Bronchial epithelial cell (primary cell): ENCODE data around the gene PCDHGC4. TPM values are rescaled to one million over a fixed set of nuclear protein-coding genes. Genes with fewer than 3 reads are reported as not detected.

Source experiments
- DNase-seq: peaks from one replicate; pipeline ENCODE4 v3.0.0-alpha.2; 2010; ENCODE audit warnings: low read depth
- FAIRE-seq: peaks from 2 replicates; lab custom pipeline; 2011; peaks lifted over from hg19 to GRCh38; lab: Jason Lieb, UNC
- H3K27me3 ChIP-seq: 2 replicates; pipeline ENCODE4 v1.5.1; 2011; ENCODE audit warnings: low read length; ENCODE audit not compliant: control insufficient read depth, insufficient read depth
- H3K36me3 ChIP-seq: 2 replicates; pipeline ENCODE4 v1.5.1; 2011; ENCODE audit warnings: low read length; ENCODE audit not compliant: control insufficient read depth, insufficient read depth
- H3K4me3 ChIP-seq: 2 replicates; pipeline ENCODE4 v1.5.1; 2011; ENCODE audit warnings: mild to moderate bottlenecking, low read depth, low read length, control low read depth
- total RNA-seq: library from RNA; depleted of rRNA; stranded (reverse); fragments of >200 nt; gene quantifications from 2 replicates; pipeline ENCODE4 v1.2.1, GENCODE V29; 2014
- TF ChIP-seq, protein P1 (sequence below): IDR thresholded peaks from 2 replicates; pipeline ENCODE4 v1.5.1; 2011; ENCODE audit warnings: mild to moderate bottlenecking, moderate library complexity, low read length, control low read depth, inconsistent platforms; ENCODE audit not compliant: insufficient read depth, severe bottlenecking

Gene PCDHGC4
- total RNA-seq, 1 donor from 2014 or later: 0.53 TPM

DNA sequence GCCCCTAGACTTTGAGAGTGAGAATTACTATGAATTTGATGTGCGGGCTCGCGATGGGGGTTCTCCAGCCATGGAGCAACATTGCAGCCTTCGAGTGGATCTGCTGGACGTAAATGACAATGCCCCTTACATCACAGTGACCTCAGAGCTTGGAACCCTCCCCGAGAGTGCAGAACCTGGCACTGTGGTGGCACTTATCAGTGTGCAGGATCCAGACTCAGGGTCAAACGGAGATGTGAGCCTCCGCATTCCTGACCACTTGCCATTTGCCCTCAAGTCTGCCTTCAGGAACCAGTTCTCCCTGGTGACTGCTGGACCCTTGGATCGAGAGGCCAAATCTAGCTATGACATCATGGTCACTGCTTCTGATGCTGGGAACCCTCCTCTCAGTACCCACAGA lies 1.3 kb downstream of the PCDHGC4 start:
- Histone ChIP-seq H3K36me3 (peaks cover 5% of the 10 kb centered on the region), H3K4me3 (no peak overlapping the region), H3K27me3 (peaks cover 3% of the 10 kb centered on the region)
- DNase-seq (no peak), FAIRE-seq (peak; percentile 90)
- TF ChIP-seq, protein P1, sequence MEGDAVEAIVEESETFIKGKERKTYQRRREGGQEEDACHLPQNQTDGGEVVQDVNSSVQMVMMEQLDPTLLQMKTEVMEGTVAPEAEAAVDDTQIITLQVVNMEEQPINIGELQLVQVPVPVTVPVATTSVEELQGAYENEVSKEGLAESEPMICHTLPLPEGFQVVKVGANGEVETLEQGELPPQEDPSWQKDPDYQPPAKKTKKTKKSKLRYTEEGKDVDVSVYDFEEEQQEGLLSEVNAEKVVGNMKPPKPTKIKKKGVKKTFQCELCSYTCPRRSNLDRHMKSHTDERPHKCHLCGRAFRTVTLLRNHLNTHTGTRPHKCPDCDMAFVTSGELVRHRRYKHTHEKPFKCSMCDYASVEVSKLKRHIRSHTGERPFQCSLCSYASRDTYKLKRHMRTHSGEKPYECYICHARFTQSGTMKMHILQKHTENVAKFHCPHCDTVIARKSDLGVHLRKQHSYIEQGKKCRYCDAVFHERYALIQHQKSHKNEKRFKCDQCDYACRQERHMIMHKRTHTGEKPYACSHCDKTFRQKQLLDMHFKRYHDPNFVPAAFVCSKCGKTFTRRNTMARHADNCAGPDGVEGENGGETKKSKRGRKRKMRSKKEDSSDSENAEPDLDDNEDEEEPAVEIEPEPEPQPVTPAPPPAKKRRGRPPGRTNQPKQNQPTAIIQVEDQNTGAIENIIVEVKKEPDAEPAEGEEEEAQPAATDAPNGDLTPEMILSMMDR: no peak

DNA sequence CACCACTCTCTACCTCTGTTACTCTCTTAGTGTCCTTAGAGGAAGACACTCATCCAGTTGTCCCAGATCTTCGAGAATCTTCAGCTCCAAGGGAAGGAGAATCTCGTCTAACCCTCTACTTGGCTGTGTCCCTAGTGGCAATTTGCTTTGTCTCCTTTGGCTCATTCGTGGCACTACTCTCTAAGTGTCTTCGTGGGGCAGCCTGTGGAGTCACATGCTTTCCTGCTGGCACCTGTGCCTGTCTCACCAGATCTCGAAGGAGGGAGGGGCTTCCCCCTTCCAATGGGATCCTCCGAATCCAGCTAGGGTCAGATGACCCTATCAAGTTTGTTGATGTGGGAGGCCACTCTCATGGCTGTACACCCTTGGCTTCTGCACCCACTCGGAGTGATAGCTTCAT lies 2.3 kb downstream of the PCDHGC4 start:
- TF ChIP-seq, protein P1: no peak
- FAIRE-seq (peak; percentile 70), DNase-seq (no peak)
- peaks cover 4% of the 10 kb centered on the region for H3K27me3 ChIP-seq
- peaks cover 5% of the 10 kb centered on the region for H3K36me3 ChIP-seq
- no peak overlapping the region for H3K4me3 ChIP-seq

DNA sequence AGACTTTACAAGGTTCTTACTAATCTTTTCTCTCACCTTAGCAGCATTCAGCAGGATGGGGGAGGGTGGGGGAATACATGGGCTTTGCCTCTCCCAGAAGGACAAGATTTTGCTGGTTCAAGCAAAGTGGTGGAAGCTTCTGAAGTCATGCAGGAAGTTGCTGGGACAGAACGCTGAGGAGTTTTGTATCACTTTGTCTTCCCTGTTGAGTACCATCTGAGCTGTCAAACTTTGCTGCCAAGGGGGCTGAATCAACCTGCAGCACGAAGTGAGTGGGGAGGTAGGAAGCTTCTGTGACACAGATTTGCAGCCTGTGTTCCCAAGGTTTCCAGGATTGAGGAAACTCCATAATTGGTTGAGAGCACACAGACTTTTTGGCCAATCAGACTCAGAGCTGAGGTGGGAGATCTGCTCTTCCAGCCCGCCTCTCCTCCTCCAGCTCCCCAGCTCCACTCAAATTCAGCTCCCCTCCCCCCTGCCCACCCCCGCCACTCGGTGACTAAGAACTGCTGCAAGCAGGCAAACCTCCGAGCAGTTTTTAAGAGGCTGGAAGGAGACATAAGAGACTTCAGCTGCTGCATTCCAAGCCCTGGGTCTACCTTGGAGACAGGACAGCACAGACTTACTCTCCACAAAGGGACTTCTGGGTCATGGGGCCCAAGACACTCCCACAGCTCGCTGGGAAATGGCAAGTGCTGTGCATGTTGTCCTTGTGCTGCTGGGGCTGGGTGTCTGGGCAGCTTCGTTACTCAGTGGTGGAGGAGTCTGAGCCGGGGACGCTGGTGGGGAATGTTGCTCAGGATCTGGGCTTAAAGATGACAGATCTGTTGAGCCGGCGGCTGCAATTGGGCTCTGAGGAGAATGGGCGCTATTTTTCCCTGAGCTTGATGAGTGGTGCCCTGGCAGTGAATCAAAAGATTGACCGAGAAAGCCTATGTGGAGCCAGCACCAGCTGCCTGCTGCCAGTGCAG lies 4.0 kb downstream of the PCDHGC4 start, which contains the start of gene PCDHGC5:
TSS of gene PCDHGC5 (plus strand) at position 491 of the 971 bp plus-strand sequence. CDS start at position 651, 160 bp downstream.
- H3K36me3 ChIP-seq: peaks cover 5% of the 10 kb centered on the region
- no peak within 1 kb of the TSS for H3K4me3 ChIP-seq
- DNase-seq: peak; percentile 93
- TF ChIP-seq, protein P1: no peak
- FAIRE-seq: peak; percentile 95
- H3K27me3 ChIP-seq: peaks cover 6% of the 10 kb centered on the region

DNA sequence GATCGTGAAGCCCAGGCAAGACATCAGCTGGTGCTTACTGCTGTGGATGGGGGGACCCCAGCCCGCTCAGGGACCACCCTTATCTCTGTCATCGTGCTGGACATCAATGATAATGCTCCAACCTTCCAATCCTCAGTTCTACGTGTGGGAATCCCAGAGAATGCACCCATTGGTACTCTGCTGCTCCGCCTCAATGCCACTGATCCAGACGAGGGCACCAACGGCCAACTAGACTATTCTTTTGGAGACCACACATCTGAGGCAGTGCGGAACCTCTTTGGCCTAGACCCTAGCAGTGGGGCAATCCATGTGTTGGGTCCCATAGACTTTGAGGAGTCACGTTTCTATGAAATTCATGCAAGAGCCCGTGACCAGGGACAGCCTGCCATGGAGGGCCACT lies 5.0 kb downstream of the PCDHGC4 start:
- TF ChIP-seq, protein P1: no peak
- Histone ChIP-seq H3K4me3 (no peak overlapping the region), H3K27me3 (peaks cover 6% of the 10 kb centered on the region), H3K36me3 (peaks cover 5% of the 10 kb centered on the region)
- no peak for FAIRE-seq
- no peak for DNase-seq

DNA sequence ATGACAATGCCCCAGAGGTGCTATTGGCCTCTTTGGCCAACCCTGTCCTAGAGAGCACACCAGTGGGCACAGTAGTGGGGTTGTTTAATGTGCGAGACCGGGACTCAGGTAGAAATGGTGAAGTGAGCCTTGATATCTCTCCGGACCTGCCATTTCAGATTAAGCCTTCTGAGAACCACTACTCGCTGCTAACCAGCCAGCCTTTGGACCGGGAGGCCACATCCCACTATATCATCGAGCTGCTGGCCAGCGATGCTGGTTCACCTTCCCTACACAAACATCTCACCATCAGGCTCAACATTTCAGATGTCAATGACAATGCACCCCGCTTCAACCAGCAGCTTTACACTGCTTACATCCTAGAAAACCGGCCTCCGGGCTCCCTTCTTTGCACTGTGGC lies 5.4 kb downstream of the PCDHGC4 start:
- Histone ChIP-seq H3K36me3 (peaks cover 5% of the 10 kb centered on the region), H3K27me3 (peaks cover 6% of the 10 kb centered on the region), H3K4me3 (no peak overlapping the region)
- TF ChIP-seq, protein P1: no peak
- FAIRE-seq (no peak), DNase-seq (no peak)
